Stimulated activated naive CD8-positive, alpha-beta T cell treated with anti-CD3 and anti-CD28 coated beads, Interleukin-15, amount 100 ng/mL, for 72 hours (primary cell): ENCODE results near the gene VTCN1.
"Not testable (repeated sequence)": the region's sequence is repeated elsewhere in the genome, so short reads cannot be mapped to it uniquely, and the experiment has no call there.

Experiments
- ATAC-seq: fragments of 150-1000 bp; cut with Tn5 transposase; 2 replicates; pipeline ENCODE4 v1.10.0; 2021; ENCODE audit warnings: mild to moderate bottlenecking, moderate library complexity
- DNase-seq, 2 donors: peaks; one replicate each; pipeline ENCODE4 v3.0.0; 2021 to 2022
- H3K27ac Mint-ChIP-seq, 2 donors: one replicate each; pipeline ENCODE4 v1.8.0; 2022; ENCODE audit warnings: mild to moderate bottlenecking in 2 of 2, mixed read lengths in 2 of 2, moderate library complexity in 2 of 2
- H3K27me3 Mint-ChIP-seq: one replicate; pipeline ENCODE4 v1.8.0; 2022; ENCODE audit warnings: mixed read lengths
- H3K4me1 Mint-ChIP-seq: one replicate; pipeline ENCODE4 v1.8.0; 2022; ENCODE audit warnings: mild to moderate bottlenecking, mixed read lengths
- H3K4me3 Mint-ChIP-seq, 2 donors: one replicate each; pipeline ENCODE4 v1.8.0; 2022; ENCODE audit warnings: mild to moderate bottlenecking in 2 of 2, mixed read lengths in 2 of 2, moderate library complexity in 1 of 2
- H3K9me3 Mint-ChIP-seq, 2 donors: one replicate each; pipeline ENCODE4 v1.8.0; 2022; ENCODE audit warnings: mixed read lengths in 2 of 2

Gene VTCN1

GRCh38 chr1:117128323-117129079, 82.2 kb downstream of the VTCN1 start:
- no peak for DNase-seq
- Mint-ChIP-seq H3K27me3 (no peaks in the 10 kb centered on the region), H3K27ac (peak overlapping the region in 1 of 2 donors; percentile 22), H3K9me3 (no peaks in the 10 kb centered on the region), H3K4me1 (no peaks in the 10 kb centered on the region), H3K4me3 (no peak overlapping the region)
- peak; percentile 50 for ATAC-seq

- ATAC-seq (no peak), DNase-seq (no peak)
- H3K4me1 Mint-ChIP-seq, result no peaks in the 10 kb centered on the region
- H3K9me3 Mint-ChIP-seq, result no peaks in the 10 kb centered on the region
- no peak overlapping the region for H3K4me3 Mint-ChIP-seq
- no peak overlapping the region for H3K27ac Mint-ChIP-seq
- H3K27me3 Mint-ChIP-seq, result no peaks in the 10 kb centered on the region
These were observed 82.9 kb downstream of the VTCN1 start for GRCh38 chr1:117127795-117128194.

GRCh38 chr1:117124661-117125060, 86.1 kb downstream of the VTCN1 start:
- Mint-ChIP-seq H3K27me3 (peaks cover 10% of the 10 kb centered on the region), H3K27ac (no peak overlapping the region), H3K9me3 (no peaks in the 10 kb centered on the region), H3K4me1 (peaks cover 7% of the 10 kb centered on the region), H3K4me3 (no peak overlapping the region)
- DNase-seq (no peak), ATAC-seq (no peak)

- Mint-ChIP-seq H3K9me3 (no peaks in the 10 kb centered on the region), H3K27me3 (peaks cover 13% of the 10 kb centered on the region), H3K27ac (no peak overlapping the region), H3K4me1 (peaks cover 7% of the 10 kb centered on the region), H3K4me3 (no peak overlapping the region)
- DNase-seq (no peak), ATAC-seq (no peak)
These were observed 87.5 kb downstream of the VTCN1 start for GRCh38 chr1:117123274-117123673.

- ATAC-seq (no peak), DNase-seq (no peak)
- peak overlapping the region; percentile 2 to 27 for H3K27ac Mint-ChIP-seq
- H3K4me1 Mint-ChIP-seq, result peaks cover 7% of the 10 kb centered on the region
- H3K4me3 Mint-ChIP-seq, result peak overlapping the region; percentile 80 to 85
- H3K27me3 Mint-ChIP-seq, result peaks cover 18% of the 10 kb centered on the region
- H3K9me3 Mint-ChIP-seq, result no peaks in the 10 kb centered on the region
These were observed 88.2 kb downstream of the VTCN1 start for GRCh38 chr1:117122330-117123025.

- DNase-seq (peak; percentile 80 to 86), ATAC-seq (peak; percentile 88)
- H3K4me1 Mint-ChIP-seq, result peaks cover 7% of the 10 kb centered on the region
- peaks cover 25% of the 10 kb centered on the region for H3K27me3 Mint-ChIP-seq
- H3K27ac Mint-ChIP-seq, result peak within 1 kb of the TSS; percentile 59 to 64
- no peaks in the 10 kb centered on the region for H3K9me3 Mint-ChIP-seq
- peak within 1 kb of the TSS; percentile 80 to 85 for H3K4me3 Mint-ChIP-seq
These were observed 89.0 kb downstream of the VTCN1 start, which contains the start of gene TRIM45 for GRCh38 chr1:117121589-117122329. TSS of gene TRIM45 (minus strand) at chr1:117121749. CDS start at chr1:117121201, 548 bp downstream.

GRCh38 chr1:117120774-117121588, 89.7 kb downstream of the VTCN1 start:
- no peaks in the 10 kb centered on the region for H3K9me3 Mint-ChIP-seq
- peak overlapping the region; percentile 80 to 85 for H3K4me3 Mint-ChIP-seq
- ATAC-seq, result no peak
- peaks cover 7% of the 10 kb centered on the region for H3K4me1 Mint-ChIP-seq
- no peak for DNase-seq
- H3K27ac Mint-ChIP-seq, result peak overlapping the region in 1 of 2 donors; percentile 28
- peaks cover 29% of the 10 kb centered on the region for H3K27me3 Mint-ChIP-seq

- not testable (repeated sequence) for H3K9me3 Mint-ChIP-seq, H3K4me1 Mint-ChIP-seq, H3K27ac Mint-ChIP-seq, H3K4me3 Mint-ChIP-seq, ATAC-seq, DNase-seq
- H3K27me3 Mint-ChIP-seq, result peaks cover 29% of the 10 kb centered on the region
These were observed 91.6 kb downstream of the VTCN1 start for GRCh38 chr1:117119144-117119543.

- no peak overlapping the region for H3K4me3 Mint-ChIP-seq
- DNase-seq (no peak), ATAC-seq (no peak)
- no peaks in the 10 kb centered on the region for H3K9me3 Mint-ChIP-seq
- no peak overlapping the region for H3K27ac Mint-ChIP-seq
- H3K4me1 Mint-ChIP-seq, result peaks cover 7% of the 10 kb centered on the region
- peaks cover 29% of the 10 kb centered on the region for H3K27me3 Mint-ChIP-seq
These were observed 92.6 kb downstream of the VTCN1 start for GRCh38 chr1:117118137-117118536.

- Mint-ChIP-seq H3K27ac (no peak overlapping the region), H3K9me3 (no peaks in the 10 kb centered on the region)
These were observed 93.0 kb downstream of the VTCN1 start for GRCh38 chr1:117117697-117118096.

GRCh38 chr1:117116784-117117130, 94.0 kb downstream of the VTCN1 start:
- peaks cover 7% of the 10 kb centered on the region for H3K4me1 Mint-ChIP-seq
- ATAC-seq (no peak), DNase-seq (no peak)
- peaks cover 29% of the 10 kb centered on the region for H3K27me3 Mint-ChIP-seq
- peak overlapping the region in 1 of 2 donors; percentile 91 for H3K27ac Mint-ChIP-seq
- no peaks in the 10 kb centered on the region for H3K9me3 Mint-ChIP-seq
- no peak overlapping the region for H3K4me3 Mint-ChIP-seq

More at GRCh38 chr1:117117697-117118096, 93.0 kb downstream of the VTCN1 start:
- H3K4me3 Mint-ChIP-seq, result no peak overlapping the region
- H3K27me3 Mint-ChIP-seq, result peaks cover 29% of the 10 kb centered on the region
- H3K4me1 Mint-ChIP-seq, result peaks cover 7% of the 10 kb centered on the region
- ATAC-seq (no peak), DNase-seq (no peak)

GRCh38 chr1:117116090-117116783, 94.5 kb downstream of the VTCN1 start:
- no peak for ATAC-seq
- peaks cover 29% of the 10 kb centered on the region for H3K27me3 Mint-ChIP-seq
- no peak for DNase-seq
- H3K9me3 Mint-ChIP-seq, result no peaks in the 10 kb centered on the region
- H3K4me1 Mint-ChIP-seq, result peaks cover 7% of the 10 kb centered on the region
- peak overlapping the region in 1 of 2 donors; percentile 91 for H3K27ac Mint-ChIP-seq
- H3K4me3 Mint-ChIP-seq, result no peak overlapping the region

- DNase-seq, result no peak
- H3K9me3 Mint-ChIP-seq, result no peaks in the 10 kb centered on the region
- peaks cover under 1% of the 10 kb centered on the region for H3K4me1 Mint-ChIP-seq
- H3K27ac Mint-ChIP-seq, result no peak overlapping the region
- no peak for ATAC-seq
- no peak overlapping the region for H3K4me3 Mint-ChIP-seq
- H3K27me3 Mint-ChIP-seq, result peaks cover 19% of the 10 kb centered on the region
These were observed 95.8 kb downstream of the VTCN1 start for GRCh38 chr1:117114877-117115276.

GRCh38 chr1:117113199-117113598, 97.5 kb downstream of the VTCN1 start:
- Mint-ChIP-seq H3K4me3 (no peak overlapping the region), H3K27me3 (peaks cover 15% of the 10 kb centered on the region), H3K4me1 (peaks cover 11% of the 10 kb centered on the region), H3K27ac (no peak overlapping the region), H3K9me3 (no peaks in the 10 kb centered on the region)
- DNase-seq (no peak), ATAC-seq (peak; percentile 11)
